AG04450 (cell line): ENCODE measurements around the gene GNB1L. TPM values are rescaled to one million over a fixed set of nuclear protein-coding genes. Genes with fewer than 3 reads are reported as not detected.

ENCODE experiments used
- CTCF ChIA-PET: fragments of 300-600, 350-600 bp; formaldehyde crosslinking; extraction: SDS; loops from one replicate; lab custom pipeline; 2022; ENCODE audit warnings: antibody characterized with exemption, inconsistent platforms; lab: Charles Lee
- POLR2A ChIA-PET: fragments of 350-600 bp; formaldehyde crosslinking; extraction: SDS; loops from one replicate; lab custom pipeline; 2021; ENCODE audit warnings: antibody characterized with exemption, inconsistent platforms; lab: Yijun Ruan, JAX
- DNase-seq: peaks from one replicate; pipeline ENCODE4 v3.0.0-alpha.2; 2011; ENCODE audit warnings: low read depth, low spot score
- H3K27ac ChIP-seq: one replicate; pipeline ENCODE4 v1.5.1; 2012; ENCODE audit warnings: low read depth, low read length, control low read depth
- H3K27me3 ChIP-seq: one replicate; pipeline ENCODE4 v1.6.0; 2012; ENCODE audit warnings: low read length; ENCODE audit not compliant: control insufficient read depth, insufficient read depth
- H3K4me3 ChIP-seq: 2 replicates; pipeline ENCODE4 v1.5.1; 2011; ENCODE audit warnings: mild to moderate bottlenecking, low read depth, low read length, control low read depth
- H3K9me3 ChIP-seq: 2 replicates; pipeline ENCODE4 v1.5.1; 2012; ENCODE audit warnings: low read length; ENCODE audit not compliant: control insufficient read depth, insufficient read depth
- CTCF ChIP-seq: IDR thresholded peaks from 2 replicates; pipeline ENCODE4 v1.5.1; 2011; ENCODE audit warnings: low read depth, low read length, control low read depth, inconsistent platforms
- polyA plus RNA-seq: library from polyadenylated mRNA; depleted of rRNA; stranded (reverse); fragments of >200 nt; gene quantifications from 2 replicates; pipeline ENCODE4 v1.2.3, GENCODE V29; 2011

The GNB1L gene
- polyA plus RNA-seq, 1 experiment = 1.3 TPM

GRCh38 chr22:19815823-19816290 lies 38.8 kb downstream of the GNB1L start:
- no peak for DNase-seq
- CTCF ChIA-PET = no interaction called here
- Histone ChIP-seq H3K27ac (no peak overlapping the region), H3K9me3 (no peaks in the 10 kb centered on the region), H3K27me3 (no peaks in the 10 kb centered on the region), H3K4me3 (no peak overlapping the region)
- no peak for TF ChIP-seq CTCF
- POLR2A ChIA-PET = no interaction called here

GRCh38 chr22:19815093-19815822 lies 39.4 kb downstream of the GNB1L start:
- ChIA-PET POLR2A (no interaction called here), CTCF (no interaction called here)
- TF ChIP-seq CTCF = no peak

GRCh38 chr22:19814428-19814827 lies 40.2 kb downstream of the GNB1L start:
- TF ChIP-seq CTCF = no peak
- ChIA-PET CTCF (no interaction called here), POLR2A (no interaction called here)
- no peaks in the 10 kb centered on the region for H3K27me3 ChIP-seq
- H3K9me3 ChIP-seq = no peaks in the 10 kb centered on the region; the same call in 1 of the 2 replicates
- DNase-seq = no peak
- H3K27ac ChIP-seq = no peak overlapping the region
- H3K4me3 ChIP-seq = no peak overlapping the region

More at GRCh38 chr22:19815093-19815822, 39.4 kb downstream of the GNB1L start:
- Histone ChIP-seq H3K27ac (no peak overlapping the region), H3K27me3 (no peaks in the 10 kb centered on the region), H3K4me3 (no peak overlapping the region), H3K9me3 (no peaks in the 10 kb centered on the region; the same call in 1 of the 2 replicates)
- DNase-seq = no peak

GRCh38 chr22:19812910-19813309 lies 41.8 kb downstream of the GNB1L start:
- no peak overlapping the region for H3K27ac ChIP-seq
- H3K4me3 ChIP-seq = no peak overlapping the region
- CTCF ChIA-PET = no interaction called here
- DNase-seq = no peak
- no peaks in the 10 kb centered on the region; the same call in 1 of the 2 replicates for H3K9me3 ChIP-seq
- no peak for TF ChIP-seq CTCF
- POLR2A ChIA-PET = no interaction called here
- no peaks in the 10 kb centered on the region for H3K27me3 ChIP-seq

GRCh38 chr22:19811811-19812771 lies 42.6 kb downstream of the GNB1L start:
- Histone ChIP-seq H3K27ac (no peak overlapping the region), H3K27me3 (no peaks in the 10 kb centered on the region), H3K9me3 (no peaks in the 10 kb centered on the region; the same call in 1 of the 2 replicates), H3K4me3 (no peak overlapping the region)
- CTCF ChIA-PET = no interaction called here
- DNase-seq = no peak
- POLR2A ChIA-PET = no interaction called here
- no peak for TF ChIP-seq CTCF
